UCSD-AML1 (cell line): ENCODE data around the gene TPGS2.
"Not testable (repeated sequence)": the region's sequence is repeated elsewhere in the genome, so short reads cannot be mapped to it uniquely, and the experiment has no call there.

ENCODE experiments used
- DNase-seq: peaks from one replicate; lab custom pipeline; 2025; ENCODE audit not compliant: unreplicated experiment; lab: John Stamatoyannopoulos, UW

Gene TPGS2

DNA sequence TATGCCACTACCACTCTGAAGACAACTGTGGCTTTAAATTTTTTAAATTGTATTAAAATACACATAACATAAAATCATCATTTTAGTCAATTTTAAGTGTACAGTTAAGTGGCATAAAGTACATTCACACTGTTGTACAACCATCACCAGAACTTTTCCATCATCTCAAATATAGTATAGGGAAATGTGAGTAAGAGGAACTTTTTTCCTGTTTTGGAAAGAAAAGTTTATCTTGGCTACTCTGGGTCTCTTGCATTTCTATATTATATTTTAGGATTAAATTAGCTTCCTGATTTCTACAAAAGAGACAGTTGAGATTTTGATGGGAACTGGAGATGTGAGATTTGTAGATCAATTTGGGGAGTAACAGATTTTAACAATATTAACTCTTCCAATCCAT is 3.3 kb downstream of the TPGS2 start:
- no peak for DNase-seq

DNA sequence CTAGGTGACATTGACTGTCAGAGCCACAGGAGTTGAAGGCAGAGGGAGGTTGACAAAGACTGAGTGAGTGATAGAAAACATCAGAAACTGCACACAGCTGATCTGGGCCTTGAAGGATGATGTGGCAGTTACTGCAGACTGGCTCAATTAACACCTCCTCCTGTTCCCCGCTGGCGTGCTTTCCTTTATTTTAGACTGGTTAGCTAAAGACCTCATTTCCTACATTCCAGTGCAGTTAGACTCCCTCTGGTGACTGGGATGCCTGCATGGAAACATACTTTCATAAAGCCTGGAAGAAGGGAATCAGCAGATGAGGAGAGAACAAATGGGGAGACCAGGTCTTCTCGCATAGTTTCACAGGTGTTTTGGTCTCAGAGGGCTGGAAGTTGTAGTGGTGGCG is 7.1 kb downstream of the TPGS2 start:
- no peak for DNase-seq

DNA sequence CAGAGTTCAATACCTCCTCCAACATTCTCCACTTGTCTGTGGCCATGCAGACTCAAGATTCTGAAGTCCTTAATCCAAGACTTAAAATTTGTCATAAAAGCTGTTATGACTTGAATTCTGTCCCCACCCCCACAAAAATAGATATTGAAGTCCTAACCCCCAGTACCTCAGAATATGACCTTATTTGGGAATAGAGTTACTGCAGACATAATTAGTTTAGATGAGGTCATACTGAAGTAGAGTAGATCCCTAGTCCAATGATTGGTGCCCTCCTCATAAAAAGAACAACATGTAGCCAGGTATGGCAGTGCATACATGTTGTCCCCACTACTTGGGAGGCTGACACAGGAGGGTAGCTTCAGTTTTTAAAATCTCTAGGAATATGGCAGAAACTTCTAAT is 9.2 kb downstream of the TPGS2 start:
- DNase-seq, result no peak

DNA sequence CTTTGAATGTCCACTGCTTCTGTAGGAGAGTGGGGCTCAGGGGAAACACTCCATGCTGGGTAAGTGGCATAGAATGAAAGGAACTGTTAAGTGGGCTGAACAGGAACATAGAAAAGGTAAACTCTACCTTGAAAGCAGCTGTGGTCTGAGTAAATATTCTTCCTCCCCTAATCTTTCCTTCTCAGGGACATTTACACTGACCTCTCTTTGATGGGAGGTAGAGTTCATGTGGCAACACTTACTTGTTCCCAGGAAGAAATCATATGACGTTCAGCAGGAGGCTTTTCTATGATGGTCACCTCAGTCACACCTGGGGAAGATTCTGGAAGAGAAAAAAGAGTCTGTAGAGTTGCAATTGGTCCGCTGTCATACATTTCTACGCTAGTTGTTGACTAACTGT is 10.2 kb downstream of the TPGS2 start:
- no peak for DNase-seq

DNA sequence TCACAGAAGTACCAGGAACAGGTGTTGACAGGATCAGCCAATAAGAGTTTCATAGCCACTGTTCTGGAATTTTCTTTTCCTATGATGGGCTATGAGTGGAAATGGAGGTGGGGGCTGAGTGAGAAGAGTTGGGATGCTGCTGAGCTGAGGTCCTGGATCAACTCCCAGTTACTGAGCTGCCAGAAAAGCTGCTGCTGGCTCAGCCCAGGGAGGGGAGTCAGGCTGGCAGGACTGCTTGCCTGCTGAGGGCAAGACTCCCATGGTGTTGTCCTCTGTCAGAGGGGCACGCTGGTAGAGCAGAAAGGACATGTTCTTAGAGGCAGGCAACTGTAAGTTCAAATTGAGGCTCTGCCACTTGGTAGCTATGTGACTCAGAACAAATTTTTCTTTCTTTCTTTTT is 11.8 kb downstream of the TPGS2 start:
- no peak for DNase-seq

DNA sequence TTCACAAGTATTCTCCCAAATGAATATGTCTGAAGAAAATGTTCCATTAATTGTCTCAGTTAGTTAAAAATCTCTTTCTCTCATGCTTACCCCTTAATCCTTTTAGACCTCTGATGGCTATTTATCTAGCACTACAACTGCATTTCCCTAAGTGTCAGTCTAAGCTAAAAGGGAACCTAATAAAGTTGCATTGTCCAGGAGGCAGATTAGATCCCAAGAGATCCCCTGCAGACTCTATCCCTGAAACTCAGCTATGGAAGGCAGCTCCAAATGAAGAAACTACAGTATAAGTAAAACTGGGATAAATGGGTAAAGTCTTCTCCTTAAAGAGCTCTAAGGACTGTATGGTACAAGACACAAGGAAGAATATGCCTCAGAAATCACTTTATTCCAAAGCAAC is 12.7 kb downstream of the TPGS2 start:
- not testable (repeated sequence) for DNase-seq

DNA sequence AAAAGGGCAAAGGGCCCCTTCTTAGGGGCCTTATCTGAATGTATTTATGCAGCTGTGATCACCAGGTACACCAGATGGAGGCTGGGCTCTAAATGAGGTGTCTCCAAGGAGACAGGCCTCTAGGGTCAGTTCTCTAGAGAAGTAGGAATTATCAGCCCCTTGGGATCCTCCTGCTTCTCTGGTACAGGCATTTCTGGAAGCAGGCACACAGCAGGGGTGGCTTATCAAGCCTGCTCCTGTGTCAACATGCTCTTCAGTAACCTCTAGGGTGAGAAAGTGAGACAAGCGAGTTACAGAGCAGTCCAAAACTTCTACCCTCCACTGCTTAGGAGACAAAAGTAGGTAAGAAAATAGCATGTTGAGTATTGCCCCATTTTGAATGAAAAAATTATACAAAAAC is 13.8 kb downstream of the TPGS2 start:
- no peak for DNase-seq

DNA sequence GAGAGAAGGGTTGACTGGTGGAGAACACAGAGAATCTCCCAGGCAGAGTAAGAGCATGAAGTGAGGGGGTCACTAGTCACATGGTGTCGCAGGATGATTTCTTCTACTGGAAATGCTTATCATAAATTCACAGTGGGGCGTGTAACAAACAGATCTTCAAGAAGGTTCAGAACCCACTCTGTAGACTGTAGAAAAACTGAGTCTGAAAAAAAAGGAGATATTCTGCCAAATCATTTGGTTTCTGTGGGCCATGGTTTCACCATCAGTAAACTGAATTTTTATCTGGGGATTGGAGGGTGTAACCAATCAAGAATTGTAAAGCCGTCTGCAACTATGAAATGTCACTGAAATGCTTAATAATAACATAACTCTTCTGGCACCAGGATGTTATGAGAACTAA is 15.0 kb downstream of the TPGS2 start:
- DNase-seq, result no peak

DNA sequence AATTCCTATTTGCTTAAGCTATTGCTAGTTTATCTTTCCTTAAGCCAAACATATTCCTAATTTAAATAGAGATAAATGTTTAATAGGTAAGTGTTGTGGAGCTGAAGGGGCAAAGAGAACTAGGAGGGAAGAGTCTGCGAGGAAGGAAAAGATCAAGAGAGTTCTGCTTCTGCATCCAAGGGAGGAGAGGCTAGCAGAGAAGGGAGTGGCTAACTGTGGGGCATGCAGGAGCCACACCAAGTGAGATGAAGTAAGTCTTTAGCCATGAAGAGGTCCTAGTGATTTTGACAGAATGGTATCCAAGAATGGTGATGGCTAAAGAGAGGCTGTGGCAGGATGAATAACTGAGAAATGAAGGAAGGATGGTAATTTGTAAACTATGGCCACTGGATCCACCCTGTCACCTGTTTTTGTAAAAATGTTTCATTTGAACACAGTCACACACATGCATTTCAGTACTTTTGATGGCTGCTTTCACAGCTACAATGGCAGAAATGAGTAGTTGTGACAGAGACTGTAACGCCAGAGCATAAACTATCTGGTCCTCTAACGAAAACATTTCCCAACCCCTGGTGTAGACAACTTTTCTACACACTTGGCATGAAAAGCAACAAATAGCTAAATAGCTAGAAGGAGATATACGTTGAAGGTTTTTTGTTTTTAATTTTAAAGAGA is 15.6 kb downstream of the TPGS2 start:
- DNase-seq, result no peak

DNA sequence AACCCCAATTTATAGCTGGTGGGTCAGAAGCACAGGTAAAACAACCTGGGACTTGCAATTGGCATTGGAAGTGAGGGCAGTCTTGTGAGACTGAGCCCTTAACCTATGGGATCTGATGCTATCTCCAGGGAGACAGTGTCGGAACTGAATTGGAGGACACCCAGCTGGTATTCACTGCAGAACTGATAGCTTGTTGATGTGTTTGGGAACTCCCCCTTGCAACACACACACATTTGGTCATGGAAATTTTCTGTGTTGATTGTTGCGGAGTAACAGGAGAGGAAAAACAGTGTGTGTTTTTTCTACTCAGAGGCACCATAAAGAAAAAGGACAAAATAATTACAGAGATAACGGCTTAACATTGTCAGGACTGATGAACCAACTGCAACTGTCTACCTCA is 16.1 kb downstream of the TPGS2 start:
- no peak for DNase-seq

DNA sequence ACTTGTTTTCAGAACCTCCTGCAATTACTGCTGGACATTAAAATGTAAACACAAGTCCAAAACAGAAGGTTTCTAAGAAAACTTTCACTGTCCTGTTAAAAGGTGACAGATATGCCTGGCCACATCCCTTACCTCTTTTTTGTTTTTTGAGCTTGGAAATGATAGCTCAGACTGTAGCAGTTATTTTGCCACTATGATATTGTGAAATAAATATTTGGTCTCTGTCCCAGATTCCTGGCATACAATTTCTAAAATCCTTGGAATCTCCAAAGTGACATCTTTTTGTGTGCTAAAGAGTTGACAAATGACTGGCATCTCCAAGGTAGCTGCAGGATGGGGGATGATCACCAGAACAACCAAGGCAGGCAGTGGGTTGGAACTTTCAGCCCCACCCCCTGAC is 16.8 kb downstream of the TPGS2 start:
- no peak for DNase-seq

DNA sequence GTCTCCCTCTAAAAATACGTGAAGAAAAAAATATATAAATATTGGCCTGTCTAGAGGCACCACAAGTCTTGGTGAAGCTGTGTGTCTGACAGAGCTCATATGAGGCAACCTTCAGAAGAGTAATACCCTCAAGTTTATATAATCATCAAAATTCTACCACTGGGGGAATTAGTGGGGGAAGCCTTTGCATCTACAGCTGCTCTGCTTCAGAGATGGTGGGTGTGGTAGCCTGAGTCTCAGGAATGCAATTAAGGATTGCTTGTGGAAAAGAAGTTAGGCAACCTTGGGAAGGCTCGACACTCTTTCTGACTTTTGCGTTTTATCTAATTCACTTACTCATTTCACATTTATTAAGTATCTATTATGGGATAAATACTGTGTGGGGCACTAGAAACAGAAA is 17.4 kb downstream of the TPGS2 start:
- DNase-seq, result no peak

DNA sequence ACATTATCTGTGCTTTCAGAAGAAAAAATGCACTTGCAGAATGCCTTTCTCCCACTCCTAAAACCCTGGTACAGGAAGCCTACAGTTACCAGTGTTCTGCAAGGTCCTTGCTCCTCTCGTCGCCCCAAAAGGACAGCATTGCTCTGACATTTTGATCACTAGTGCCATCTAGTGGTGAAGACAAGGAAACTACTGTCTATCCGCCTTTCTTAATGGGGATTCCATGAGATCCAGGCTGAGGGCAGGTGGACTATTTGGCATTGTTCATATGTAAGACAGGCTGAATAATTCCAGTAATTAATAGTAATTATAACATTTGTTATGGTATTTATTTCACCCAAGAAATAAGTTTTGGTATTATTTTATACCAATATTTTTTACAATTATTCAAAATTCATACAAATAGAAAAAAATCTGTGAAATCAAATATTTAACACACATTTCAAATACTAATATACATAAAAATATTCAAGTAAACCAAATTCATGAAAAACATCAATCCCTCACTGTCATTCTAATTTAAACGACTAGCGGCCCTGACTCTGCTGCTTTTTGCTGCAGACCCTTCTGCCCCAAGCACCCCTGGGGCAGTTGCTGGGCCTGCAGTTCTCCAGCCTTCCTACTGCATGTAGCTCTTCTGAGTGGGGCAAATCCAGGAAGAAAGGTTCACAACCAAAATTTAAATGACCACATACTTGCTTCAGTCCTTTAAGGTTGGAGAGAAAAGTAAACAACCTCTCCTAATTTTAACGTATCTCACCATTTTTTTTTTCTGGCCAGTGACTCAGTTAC is 19.0 kb downstream of the TPGS2 start:
- DNase-seq, result peak; percentile 12

DNA sequence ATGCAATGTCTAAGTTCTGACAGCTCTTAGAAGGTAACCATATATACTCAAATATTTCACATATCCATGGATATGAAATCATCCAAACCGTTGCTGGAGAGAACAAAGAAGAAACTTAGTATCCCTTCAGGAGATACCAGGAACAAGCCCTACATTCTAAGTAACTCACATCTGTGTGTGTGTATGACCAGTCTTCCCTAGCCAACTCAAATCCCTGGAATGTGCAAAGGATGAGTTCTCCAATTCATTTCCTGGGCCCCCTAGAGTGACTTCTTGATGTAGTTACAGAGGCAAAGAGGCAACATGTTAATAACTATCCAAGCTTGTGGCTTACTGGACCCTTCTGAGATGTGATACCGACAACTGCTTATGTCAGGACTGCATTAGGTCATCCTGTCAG is 20.1 kb downstream of the TPGS2 start:
- no peak for DNase-seq

DNA sequence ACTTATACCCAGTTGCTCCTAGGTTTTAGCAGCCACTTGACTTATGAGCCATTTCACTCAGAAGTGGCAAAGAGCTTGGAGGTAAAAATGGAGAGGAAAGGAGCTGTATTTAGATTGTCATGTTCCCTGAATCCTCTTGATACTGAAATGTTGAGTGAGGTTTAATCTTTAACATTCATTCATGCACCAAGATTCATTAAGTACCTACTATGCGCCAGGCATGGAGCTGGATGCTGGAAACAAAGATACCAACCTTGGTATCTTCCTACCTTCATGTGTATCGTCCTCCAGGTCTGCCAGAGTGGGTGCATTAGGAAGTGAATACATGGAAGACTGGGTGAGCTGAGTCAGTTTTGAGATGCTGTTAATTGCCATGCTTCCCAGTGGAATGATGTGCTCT is 23.7 kb downstream of the TPGS2 start:
- no peak for DNase-seq

DNA sequence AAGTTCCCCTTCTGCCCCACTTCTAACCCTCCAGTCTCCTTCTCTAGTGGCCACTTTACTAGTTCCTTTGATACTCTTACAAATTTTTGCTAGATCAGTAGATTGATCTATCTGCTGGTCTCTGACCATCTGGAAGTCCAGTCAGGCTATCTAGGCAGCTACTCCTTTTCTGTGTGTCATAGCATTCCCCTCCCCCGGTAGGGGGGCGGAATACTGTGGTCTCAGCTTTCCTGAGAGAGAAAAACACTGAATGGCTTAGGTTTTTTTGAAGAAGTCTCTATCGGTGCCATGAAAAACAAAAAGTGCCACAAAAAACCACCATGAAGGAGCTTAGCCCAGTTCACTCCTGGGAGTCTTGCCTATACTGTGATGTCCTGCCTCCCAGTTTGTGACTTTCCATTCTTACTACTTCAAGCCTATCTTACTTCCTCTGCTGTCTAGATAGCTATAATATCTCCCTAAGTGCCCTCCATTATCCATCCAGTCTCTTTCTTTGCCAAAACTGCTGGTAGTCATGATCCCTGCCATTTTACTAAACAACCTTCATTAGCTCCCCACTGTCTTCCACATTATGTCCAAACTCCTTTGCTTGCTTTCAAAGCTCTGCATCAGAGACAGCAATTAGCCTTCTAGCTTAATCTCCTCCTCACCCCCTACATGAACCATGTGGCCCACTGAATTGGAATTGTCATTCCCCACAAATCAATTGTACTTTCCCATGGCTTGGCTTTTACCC is 29.9 kb downstream of the TPGS2 start:
- DNase-seq, result no peak

DNA sequence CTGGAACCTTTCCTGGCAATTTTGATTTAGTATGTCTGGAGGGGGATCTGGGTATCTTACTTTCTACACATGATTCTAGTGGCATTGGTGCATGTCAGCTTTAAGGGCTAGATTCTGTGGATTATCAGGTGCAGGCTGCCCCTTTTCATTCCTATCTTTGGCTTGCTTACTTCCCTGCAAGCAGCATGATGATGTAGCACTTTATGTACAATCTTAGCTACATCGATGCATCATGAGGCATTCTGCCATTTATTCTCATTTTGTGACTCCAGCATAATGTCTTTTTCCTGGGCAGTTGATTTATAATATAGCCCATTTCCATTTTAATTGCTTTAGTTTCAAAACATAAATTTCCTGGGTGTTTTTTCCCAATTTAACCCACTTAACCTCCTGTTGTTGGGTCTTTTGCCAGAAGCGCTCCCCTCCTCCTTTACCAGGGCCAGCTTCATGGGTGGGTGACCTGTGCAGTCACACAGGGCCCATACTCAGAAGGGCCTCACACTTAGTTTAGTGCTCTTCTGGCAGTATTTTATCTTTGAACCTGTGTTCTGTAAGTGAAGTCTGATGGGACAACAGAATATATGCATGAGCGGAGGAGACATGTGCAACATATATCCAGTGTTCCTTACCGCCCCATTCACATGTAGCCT is 36.0 kb downstream of the TPGS2 start:
- no peak for DNase-seq

DNA sequence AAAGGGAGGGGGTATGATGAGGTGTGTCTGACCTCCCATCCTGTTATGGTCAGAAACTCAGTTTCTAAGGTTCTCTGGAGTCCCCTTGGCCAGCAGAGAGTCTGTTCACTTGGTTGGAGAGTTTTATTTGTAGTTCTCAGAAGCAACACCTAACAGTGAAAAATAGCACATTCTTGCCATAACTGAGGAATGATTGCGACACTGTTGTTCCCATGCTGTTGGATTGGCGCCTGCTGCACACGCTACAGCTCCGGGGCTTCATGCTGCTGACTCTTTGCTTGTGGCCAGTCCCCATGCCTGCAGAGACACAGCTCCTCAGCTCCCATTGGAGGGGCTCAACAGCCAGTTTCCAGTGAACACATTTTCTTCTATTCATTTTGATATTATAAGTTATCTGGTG is 42.1 kb downstream of the TPGS2 start:
- no peak for DNase-seq

DNA sequence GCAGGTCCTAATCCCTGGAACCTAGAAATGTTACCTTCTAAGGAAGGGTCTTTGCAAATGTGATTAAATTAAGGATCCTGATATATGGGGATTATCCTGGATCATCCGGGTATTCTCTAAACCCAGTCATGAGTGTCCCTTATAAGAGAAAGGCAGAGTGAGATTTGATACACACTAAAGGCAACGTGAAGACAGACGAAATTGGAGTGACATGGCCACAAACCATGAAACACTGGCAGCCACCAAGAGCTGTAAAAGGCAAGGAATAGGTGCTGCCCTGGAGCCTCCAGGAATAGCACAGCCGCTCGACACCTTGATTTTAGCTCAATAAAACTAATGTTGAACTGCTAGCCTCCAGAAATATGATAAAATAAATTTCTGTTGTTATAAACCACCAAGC is 45.0 kb downstream of the TPGS2 start:
- DNase-seq, result no peak

DNA sequence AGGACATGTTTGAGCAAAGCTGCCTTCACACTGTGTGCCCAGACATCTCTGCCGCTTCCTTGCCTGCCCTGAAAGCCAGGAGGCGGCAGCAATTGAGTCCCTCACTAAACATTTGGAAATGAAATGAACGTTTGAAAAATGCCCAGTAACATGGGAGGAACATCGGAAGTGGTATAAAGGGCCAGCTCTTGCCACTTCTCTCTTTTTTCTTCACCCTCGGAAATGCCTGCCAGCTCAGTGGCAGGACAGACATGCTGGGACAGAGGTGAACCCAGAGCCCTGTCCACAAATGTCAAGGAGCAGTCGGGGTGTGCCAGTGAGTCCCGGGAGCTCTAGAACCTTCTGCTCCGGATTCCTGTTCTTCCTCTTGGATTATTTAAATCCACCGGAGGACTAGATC is 46.1 kb downstream of the TPGS2 start:
- peak; percentile 43 for DNase-seq

DNA sequence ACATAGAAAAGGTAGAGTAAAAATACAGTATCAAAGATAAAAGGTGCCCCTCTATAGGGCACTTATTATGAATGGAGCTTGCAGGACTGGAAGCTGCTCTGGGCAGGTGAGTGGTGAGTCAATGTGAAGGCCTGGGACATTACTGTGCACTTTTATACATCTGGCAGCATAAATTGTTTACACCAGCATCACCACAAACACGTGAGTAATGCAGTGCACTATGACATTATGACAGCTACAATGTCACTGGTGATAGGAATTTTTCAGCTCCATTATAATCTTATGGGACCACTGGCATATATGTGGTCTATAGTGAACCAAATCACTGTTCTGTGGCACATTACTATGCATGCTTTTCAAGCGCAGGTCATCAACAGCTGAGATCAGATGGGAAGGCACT is 48.1 kb downstream of the TPGS2 start:
- no peak for DNase-seq

DNA sequence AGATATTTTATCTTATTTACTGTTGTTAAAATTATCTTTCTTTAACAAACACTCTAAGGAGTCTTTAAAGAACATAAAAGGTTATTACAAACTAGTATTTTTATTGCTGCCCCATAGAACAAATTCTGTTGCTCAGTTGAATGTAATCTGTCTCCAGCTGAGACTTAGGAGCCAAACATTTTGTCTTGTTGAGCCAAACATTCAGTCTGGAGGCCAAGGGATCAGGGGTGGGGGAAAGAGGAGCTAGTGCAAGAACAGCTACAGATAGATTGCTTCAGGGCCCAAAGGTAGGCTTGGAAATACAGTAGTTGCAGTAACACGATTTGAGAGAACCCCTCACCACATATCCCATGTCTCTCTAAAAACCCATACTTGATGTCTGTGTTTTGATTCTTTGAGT is 51.2 kb downstream of the TPGS2 start:
- no peak for DNase-seq
